ENCODE measurements around the gene STON1. TPM values are rescaled to one million over a fixed set of nuclear protein-coding genes. Genes with fewer than 3 reads are reported as not detected.

STON1 gene
- polyA plus RNA-seq, 2 of the 4 experiments (the other 2 are of a cell fraction), result 0.88 to 1.0 TPM

- H3K4me3 ChIP-seq, result no peak overlapping the region
- CTCF ChIA-PET, result interaction anchor here (0.6 to 3.7 kb wide), 21 partner anchors 11 to 1843 kb away, joined by 3 to 27 read pairs (median 3); no protein-coding TSS in a partner anchor
- POLR2A ChIA-PET, result no interaction called here
Observed at GRCh38 chr2:48588745-48589144, 58.8 kb downstream of the STON1 start.

DNA sequence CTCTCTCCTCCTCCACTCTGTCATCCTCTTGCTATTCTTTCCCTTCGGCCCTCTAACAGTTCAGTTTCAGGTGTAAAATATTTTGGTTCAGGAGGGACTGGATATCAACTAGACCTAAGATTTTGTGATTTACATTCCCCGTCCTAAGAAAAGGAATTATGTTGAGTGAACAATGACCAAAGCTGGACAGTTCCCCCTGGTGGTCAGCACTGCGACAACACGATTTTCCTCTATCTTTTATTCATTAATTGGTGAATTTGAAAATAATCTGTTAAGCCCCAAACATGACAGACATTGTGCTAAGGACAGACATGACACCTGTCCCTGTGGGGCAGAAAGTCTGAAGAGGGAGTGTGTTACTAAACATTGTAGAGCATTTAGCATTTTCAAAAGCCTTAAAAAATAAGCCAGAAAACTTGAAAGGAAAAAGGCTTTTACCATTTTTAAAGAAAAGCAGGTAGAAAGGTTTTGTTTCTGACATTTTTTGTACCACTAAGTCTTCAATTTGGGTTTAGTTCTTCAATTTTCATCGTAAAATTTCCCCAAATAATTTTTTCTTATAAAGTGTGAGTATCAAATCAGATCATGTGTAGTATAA lies 59.3 kb downstream of the STON1 start:
- Histone ChIP-seq H3K4me3 (no peak overlapping the region), H3K9me3 (no peaks in the 10 kb centered on the region), H3K4me1 (no peaks in the 10 kb centered on the region), H3K4me2 (peak overlapping the region; percentile 22), H3K27ac (no peak overlapping the region)
- peak; percentile 74 for FAIRE-seq
- ATAC-seq, result peak; percentile 51 to 79; a peak in 4 of 6 replicates
- POLR2A ChIA-PET, result no interaction called here
- 2% methylated on average over 5 of the region's 5 CpGs for WGBS (ENCODE audit: missing lambda C conversion rate)
- peak; percentile 74 to 78 for TF ChIP-seq RAD21 (conservative IDR thresholded peaks at IDR 0.05 in 1 of 2, IDR thresholded peaks at IDR 0.05 in 1 of 2)
- no peak for TF ChIP-seq ZFP36 (IDR thresholded peaks at IDR 0.05; ENCODE audit: borderline replicate concordance, partially characterized antibody)
- TF ChIP-seq SMC3 (IDR thresholded peaks at IDR 0.05), result peak; percentile 71
- TF ChIP-seq GATA3 (IDR thresholded peaks at IDR 0.05; ENCODE audit: borderline replicate concordance), result no peak
- peak; percentile 84 for TF ChIP-seq CTCF (IDR thresholded peaks at IDR 0.05)
- TF ChIP-seq BHLHE40 (IDR thresholded peaks at IDR 0.05; ENCODE audit: low read depth, low read length), result no peak
- TF ChIP-seq MAFK (IDR thresholded peaks at IDR 0.05; ENCODE audit: partially characterized antibody), result no peak
- peak; percentile 44 to 54 for DNase-seq (ENCODE audit: low read depth in 1 of 2, low spot score in 1 of 2)
- CTCF ChIA-PET, result interaction anchor here (0.6 to 3.7 kb wide), 18 partner anchors 11 to 1842 kb away, joined by 3 to 27 read pairs (median 4); no protein-coding TSS in a partner anchor

More at GRCh38 chr2:48588745-48589144, 58.8 kb downstream of the STON1 start:
- Histone ChIP-seq H3K27ac (no peak overlapping the region), H3K9me3 (no peaks in the 10 kb centered on the region), H3K4me1 (no peaks in the 10 kb centered on the region), H3K4me2 (peak overlapping the region; percentile 22)
- ATAC-seq (peak in 1 of 2 experiments; percentile 30; a peak in 1 of 6 replicates), DNase-seq (ENCODE audit: low read depth in 1 of 2, low spot score in 1 of 2) (no peak), FAIRE-seq (no peak)
- TF ChIP-seq PBX3 (IDR thresholded peaks at IDR 0.05) (no peak), GATA3 (IDR thresholded peaks at IDR 0.05; ENCODE audit: borderline replicate concordance) (no peak), JUN (IDR thresholded peaks at IDR 0.05) (no peak), ZC3H11A (IDR thresholded peaks at IDR 0.05) (no peak), ESRRA (IDR thresholded peaks at IDR 0.05; ENCODE audit: borderline replicate concordance, low read length) (no peak), E2F6 (IDR thresholded peaks at IDR 0.05; ENCODE audit: borderline replicate concordance, low read depth) (no peak), KDM5A (IDR thresholded peaks at IDR 0.05) (no peak)
- TF ChIP-seq, protein P1, sequence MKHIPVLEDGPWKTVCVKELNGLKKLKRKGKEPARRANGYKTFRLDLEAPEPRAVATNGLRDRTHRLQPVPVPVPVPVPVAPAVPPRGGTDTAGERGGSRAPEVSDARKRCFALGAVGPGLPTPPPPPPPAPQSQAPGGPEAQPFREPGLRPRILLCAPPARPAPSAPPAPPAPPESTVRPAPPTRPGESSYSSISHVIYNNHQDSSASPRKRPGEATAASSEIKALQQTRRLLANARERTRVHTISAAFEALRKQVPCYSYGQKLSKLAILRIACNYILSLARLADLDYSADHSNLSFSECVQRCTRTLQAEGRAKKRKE (CRISPR knock-in tag; IDR thresholded peaks at IDR 0.05; ENCODE audit: low read depth), result no peak
- 46% methylated on average over 1 of the region's 1 CpG for WGBS (ENCODE audit: missing lambda C conversion rate)

DNA sequence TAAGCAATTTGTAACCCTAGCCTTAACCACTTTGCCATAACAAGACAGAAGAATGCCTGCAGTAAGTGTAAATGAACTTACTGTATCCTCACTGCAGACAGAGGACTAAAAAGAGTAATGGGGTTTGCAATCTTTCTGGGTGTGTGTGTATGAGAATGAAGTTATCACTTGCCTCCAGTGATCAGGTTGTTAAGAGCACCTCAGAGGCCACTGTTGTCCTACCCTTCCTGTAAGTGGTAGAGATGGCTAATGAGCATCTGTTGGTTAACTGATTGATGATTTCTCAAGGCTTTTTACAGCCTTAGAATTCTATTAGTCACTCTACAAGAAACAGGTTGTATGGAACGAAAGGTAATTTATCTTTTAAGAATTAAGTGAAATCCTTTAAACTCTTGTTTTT lies 60.1 kb downstream of the STON1 start:
- FAIRE-seq (no peak), DNase-seq (ENCODE audit: low read depth in 1 of 2, low spot score in 1 of 2) (no peak), ATAC-seq (no peak)
- H3K4me1 ChIP-seq, result no peaks in the 10 kb centered on the region
- ChIA-PET CTCF (interaction anchor here (0.7 to 2.2 kb wide), 2 partner anchors 11 to 55 kb away, joined by 3 to 6 read pairs; no protein-coding TSS in a partner anchor), POLR2A (no interaction called here)
- no peak overlapping the region for H3K4me2 ChIP-seq
- TF ChIP-seq FOSL2 (IDR thresholded peaks at IDR 0.05) (no peak), FOSL2 (CRISPR knock-in tag; IDR thresholded peaks at IDR 0.05) (no peak), HOXB5 (CRISPR knock-in tag; IDR thresholded peaks at IDR 0.05) (no peak), PBX3 (IDR thresholded peaks at IDR 0.05) (no peak), USF2 (IDR thresholded peaks at IDR 0.05) (no peak), SMC3 (IDR thresholded peaks at IDR 0.05) (no peak)
- no peak overlapping the region for H3K4me3 ChIP-seq
- H3K27ac ChIP-seq, result no peak overlapping the region
- 51% methylated on average over 1 of the region's 1 CpG for WGBS (ENCODE audit: missing lambda C conversion rate)
- no peaks in the 10 kb centered on the region for H3K9me3 ChIP-seq
